ENCODE measurements around the gene TAF4.
"Not testable (repeated sequence)": the region's sequence is repeated elsewhere in the genome, so short reads cannot be mapped to it uniquely, and the experiment has no call there.

TAF4 gene

GRCh38 chr20:62056975-62057374 is 8.7 kb downstream of the TAF4 start:
- DNase-seq: no peak

- no peak for DNase-seq
These were observed 9.3 kb downstream of the TAF4 start for GRCh38 chr20:62056377-62056776.

- not testable (repeated sequence) for DNase-seq
These were observed 9.9 kb downstream of the TAF4 start for GRCh38 chr20:62055862-62056115.

GRCh38 chr20:62055106-62055861 is 10.4 kb downstream of the TAF4 start:
- no peak for DNase-seq

GRCh38 chr20:62054451-62054953 is 11.2 kb downstream of the TAF4 start:
- no peak for DNase-seq

GRCh38 chr20:62053465-62054196 is 12.1 kb downstream of the TAF4 start:
- no peak for DNase-seq

GRCh38 chr20:62052842-62053464 is 12.7 kb downstream of the TAF4 start:
- DNase-seq: no peak

- no peak for DNase-seq
These were observed 13.3 kb downstream of the TAF4 start for GRCh38 chr20:62052336-62052841.

- no peak for DNase-seq
These were observed 14.0 kb downstream of the TAF4 start for GRCh38 chr20:62051546-62052255.

GRCh38 chr20:62051144-62051543 is 14.5 kb downstream of the TAF4 start:
- no peak for DNase-seq

GRCh38 chr20:62050166-62051120 is 15.2 kb downstream of the TAF4 start:
- no peak for DNase-seq

- DNase-seq: no peak
These were observed 16.1 kb downstream of the TAF4 start for GRCh38 chr20:62049342-62050165.

GRCh38 chr20:62048821-62049291 is 16.8 kb downstream of the TAF4 start:
- DNase-seq: no peak

- DNase-seq: no peak
These were observed 17.3 kb downstream of the TAF4 start for GRCh38 chr20:62048346-62048761.

GRCh38 chr20:62047666-62048345 is 17.9 kb downstream of the TAF4 start:
- no peak for DNase-seq

- no peak for DNase-seq
These were observed 19.2 kb downstream of the TAF4 start for GRCh38 chr20:62046431-62046830.

GRCh38 chr20:62045529-62046285 is 20.0 kb downstream of the TAF4 start:
- no peak for DNase-seq

- no peak for DNase-seq
These were observed 20.6 kb downstream of the TAF4 start for GRCh38 chr20:62045118-62045517.
